HuH-7 (cell line): ENCODE measurements around the gene ZFP62.
"Not testable (repeated sequence)": the region's sequence is repeated elsewhere in the genome, so short reads cannot be mapped to it uniquely, and the experiment has no call there.

Experiments used
- DNase-seq: peaks from one replicate; pipeline ENCODE4 v3.0.0; 2011; ENCODE audit warnings: low spot score

The ZFP62 gene

GRCh38 chr5:180860887-180861822 is at the start of gene ZFP62:
Gene ZFP62 (minus strand): TSS chr5:180861276. CDS start chr5:180861219, 57 bp downstream.
- DNase-seq, result peak; percentile 81

- DNase-seq, result no peak
Observed at GRCh38 chr5:180910735-180911134, 49.7 kb upstream of the ZFP62 start.

GRCh38 chr5:180910182-180910581 is 49.1 kb upstream of the ZFP62 start:
- no peak for DNase-seq

GRCh38 chr5:180909782-180910181 is 48.7 kb upstream of the ZFP62 start:
- DNase-seq, result no peak

- DNase-seq, result no peak
Observed at GRCh38 chr5:180908998-180909731, 48.1 kb upstream of the ZFP62 start.

- DNase-seq, result no peak
Observed at GRCh38 chr5:180908400-180908799, 47.3 kb upstream of the ZFP62 start.

GRCh38 chr5:180901319-180902009 is 40.4 kb upstream of the ZFP62 start:
- DNase-seq, result no peak

GRCh38 chr5:180900178-180900577 is 39.1 kb upstream of the ZFP62 start:
- DNase-seq, result no peak

- no peak for DNase-seq
Observed at GRCh38 chr5:180898621-180899246, 37.7 kb upstream of the ZFP62 start, which contains the start of gene BTNL8. Gene BTNL8 (plus strand): TSS chr5:180899159. CDS start chr5:180899311, 152 bp downstream.

- DNase-seq, result not testable (repeated sequence)
Observed at GRCh38 chr5:180895330-180895729, 34.3 kb upstream of the ZFP62 start.

- DNase-seq, result no peak
Observed at GRCh38 chr5:180889381-180889780, 28.3 kb upstream of the ZFP62 start.

- DNase-seq, result not testable (repeated sequence)
Observed at GRCh38 chr5:180885845-180886529, 24.9 kb upstream of the ZFP62 start.

GRCh38 chr5:180875860-180876426 is 14.9 kb upstream of the ZFP62 start:
- no peak for DNase-seq

- no peak for DNase-seq
Observed at GRCh38 chr5:180874804-180875582, 13.9 kb upstream of the ZFP62 start.

GRCh38 chr5:180873615-180874520 is 12.8 kb upstream of the ZFP62 start:
- no peak for DNase-seq

GRCh38 chr5:180872419-180872818 is 11.3 kb upstream of the ZFP62 start:
- no peak for DNase-seq

GRCh38 chr5:180870276-180871068 is 9.4 kb upstream of the ZFP62 start:
- DNase-seq, result no peak

- DNase-seq, result no peak
Observed at GRCh38 chr5:180869587-180869986, 8.5 kb upstream of the ZFP62 start.
